BJ (cell line): ENCODE results near the gene ZSCAN12. TPM values are rescaled to one million over a fixed set of nuclear protein-coding genes. Genes with fewer than 3 reads are reported as not detected.
"Not testable (repeated sequence)": the region's sequence is repeated elsewhere in the genome, so short reads cannot be mapped to it uniquely, and the experiment has no call there.

Source experiments
- CTCF ChIA-PET: fragments of 350-600 bp; formaldehyde crosslinking; extraction: SDS; loops from one replicate; lab custom pipeline; 2021; ENCODE audit warnings: antibody characterized with exemption, inconsistent platforms; lab: Yijun Ruan, JAX
- POLR2A ChIA-PET: fragments of 300-600 bp; sonication (Branson Sonifier 250); formaldehyde crosslinking; extraction: SDS; loops from one replicate; lab custom pipeline; 2021; ENCODE audit warnings: antibody characterized with exemption; lab: Charles Lee
- DNase-seq: peaks from one replicate; pipeline ENCODE4 v3.0.0-alpha.2; 2011; ENCODE audit warnings: low read depth
- H3K27me3 ChIP-seq: 2 replicates; pipeline ENCODE4 v1.6.0; 2011; ENCODE audit warnings: low read length; ENCODE audit not compliant: control insufficient read depth, insufficient read depth
- H3K36me3 ChIP-seq: 2 replicates; pipeline ENCODE4 v1.5.1; 2011; ENCODE audit warnings: low read length; ENCODE audit not compliant: control insufficient read depth, insufficient read depth
- H3K4me3 ChIP-seq: 2 replicates; pipeline ENCODE4 v1.5.1; 2011; ENCODE audit warnings: low read depth, mild to moderate bottlenecking, control low read depth, low read length
- polyA plus RNA-seq: library from polyadenylated mRNA; depleted of rRNA; stranded (reverse); fragments of >200 nt; gene quantifications from 2 replicates; pipeline ENCODE4 v1.2.3, GENCODE V29; 2011
- TF ChIP-seq, protein P1 (sequence below): IDR thresholded peaks from 2 replicates; pipeline ENCODE4 v1.5.1; 2011; ENCODE audit warnings: low read depth, mild to moderate bottlenecking, control low read depth, inconsistent platforms, low read length, moderate library complexity; ENCODE audit not compliant: insufficient read depth

ZSCAN12 gene
- polyA plus RNA-seq, 1 experiment: 2.2 TPM

- no peak overlapping the region for H3K4me3 ChIP-seq
- H3K27me3 ChIP-seq: no peaks in the 10 kb centered on the region
- DNase-seq: no peak
- TF ChIP-seq, protein P1, sequence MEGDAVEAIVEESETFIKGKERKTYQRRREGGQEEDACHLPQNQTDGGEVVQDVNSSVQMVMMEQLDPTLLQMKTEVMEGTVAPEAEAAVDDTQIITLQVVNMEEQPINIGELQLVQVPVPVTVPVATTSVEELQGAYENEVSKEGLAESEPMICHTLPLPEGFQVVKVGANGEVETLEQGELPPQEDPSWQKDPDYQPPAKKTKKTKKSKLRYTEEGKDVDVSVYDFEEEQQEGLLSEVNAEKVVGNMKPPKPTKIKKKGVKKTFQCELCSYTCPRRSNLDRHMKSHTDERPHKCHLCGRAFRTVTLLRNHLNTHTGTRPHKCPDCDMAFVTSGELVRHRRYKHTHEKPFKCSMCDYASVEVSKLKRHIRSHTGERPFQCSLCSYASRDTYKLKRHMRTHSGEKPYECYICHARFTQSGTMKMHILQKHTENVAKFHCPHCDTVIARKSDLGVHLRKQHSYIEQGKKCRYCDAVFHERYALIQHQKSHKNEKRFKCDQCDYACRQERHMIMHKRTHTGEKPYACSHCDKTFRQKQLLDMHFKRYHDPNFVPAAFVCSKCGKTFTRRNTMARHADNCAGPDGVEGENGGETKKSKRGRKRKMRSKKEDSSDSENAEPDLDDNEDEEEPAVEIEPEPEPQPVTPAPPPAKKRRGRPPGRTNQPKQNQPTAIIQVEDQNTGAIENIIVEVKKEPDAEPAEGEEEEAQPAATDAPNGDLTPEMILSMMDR: no peak
- ChIA-PET CTCF (no interaction called here), POLR2A (no interaction called here)
- peaks cover 12% of the 10 kb centered on the region for H3K36me3 ChIP-seq
These were observed 38.6 kb downstream of the ZSCAN12 start for GRCh38 chr6:28360961-28361360.

GRCh38 chr6:28359562-28359961 is 40.0 kb downstream of the ZSCAN12 start:
- DNase-seq, H3K4me3 ChIP-seq, H3K36me3 ChIP-seq, POLR2A ChIA-PET, H3K27me3 ChIP-seq: not testable (repeated sequence)
- CTCF ChIA-PET: interaction anchor here (1.0 kb wide), 2 partner anchors 23 to 464 kb away, joined by 3 to 4 read pairs; no protein-coding TSS in a partner anchor

- Histone ChIP-seq H3K27me3 (no peaks in the 10 kb centered on the region), H3K4me3 (no peak overlapping the region), H3K36me3 (peaks cover 3% of the 10 kb centered on the region)
- ChIA-PET POLR2A (no interaction called here), CTCF (interaction anchor here (1.3 to 2.6 kb wide), 5 partner anchors 10 to 461 kb away, joined by 3 to 14 read pairs (median 9); no protein-coding TSS in a partner anchor)
- TF ChIP-seq, protein P1: no peak
- no peak for DNase-seq
These were observed 42.5 kb downstream of the ZSCAN12 start for GRCh38 chr6:28357036-28357435.

DNA sequence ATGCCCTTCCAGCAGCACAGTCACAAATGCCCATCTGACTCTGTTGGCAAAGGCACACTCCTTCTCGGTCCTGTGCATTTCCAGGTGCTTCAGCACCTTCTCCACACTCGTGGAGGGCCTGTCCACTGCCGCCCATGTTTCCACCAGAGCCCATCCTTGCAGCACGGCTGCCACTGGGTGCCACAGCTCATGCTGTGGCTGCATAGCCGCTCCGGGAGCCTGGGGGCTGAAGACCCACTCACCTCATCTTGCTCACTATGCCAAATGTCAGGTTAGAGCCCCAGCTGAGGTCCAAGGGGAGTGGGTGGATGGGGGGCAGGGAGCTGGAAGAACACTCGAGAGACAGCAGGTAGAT is 42.9 kb downstream of the ZSCAN12 start:
- no peak for DNase-seq
- TF ChIP-seq, protein P1: no peak
- Histone ChIP-seq H3K27me3 (no peaks in the 10 kb centered on the region), H3K4me3 (no peak overlapping the region), H3K36me3 (peaks cover 2% of the 10 kb centered on the region)
- ChIA-PET POLR2A (interaction anchor here (0.6 kb wide), 2 partner anchors 21 to 89 kb away, joined by 3 to 4 read pairs; no protein-coding TSS in a partner anchor), CTCF (interaction anchor here (0.8 to 2.6 kb wide), 31 partner anchors 8 to 461 kb away, joined by 3 to 14 read pairs (median 5); partner anchors contain the start of genes ZKSCAN4, ZKSCAN8, ZSCAN16 and ZSCAN26)

DNA sequence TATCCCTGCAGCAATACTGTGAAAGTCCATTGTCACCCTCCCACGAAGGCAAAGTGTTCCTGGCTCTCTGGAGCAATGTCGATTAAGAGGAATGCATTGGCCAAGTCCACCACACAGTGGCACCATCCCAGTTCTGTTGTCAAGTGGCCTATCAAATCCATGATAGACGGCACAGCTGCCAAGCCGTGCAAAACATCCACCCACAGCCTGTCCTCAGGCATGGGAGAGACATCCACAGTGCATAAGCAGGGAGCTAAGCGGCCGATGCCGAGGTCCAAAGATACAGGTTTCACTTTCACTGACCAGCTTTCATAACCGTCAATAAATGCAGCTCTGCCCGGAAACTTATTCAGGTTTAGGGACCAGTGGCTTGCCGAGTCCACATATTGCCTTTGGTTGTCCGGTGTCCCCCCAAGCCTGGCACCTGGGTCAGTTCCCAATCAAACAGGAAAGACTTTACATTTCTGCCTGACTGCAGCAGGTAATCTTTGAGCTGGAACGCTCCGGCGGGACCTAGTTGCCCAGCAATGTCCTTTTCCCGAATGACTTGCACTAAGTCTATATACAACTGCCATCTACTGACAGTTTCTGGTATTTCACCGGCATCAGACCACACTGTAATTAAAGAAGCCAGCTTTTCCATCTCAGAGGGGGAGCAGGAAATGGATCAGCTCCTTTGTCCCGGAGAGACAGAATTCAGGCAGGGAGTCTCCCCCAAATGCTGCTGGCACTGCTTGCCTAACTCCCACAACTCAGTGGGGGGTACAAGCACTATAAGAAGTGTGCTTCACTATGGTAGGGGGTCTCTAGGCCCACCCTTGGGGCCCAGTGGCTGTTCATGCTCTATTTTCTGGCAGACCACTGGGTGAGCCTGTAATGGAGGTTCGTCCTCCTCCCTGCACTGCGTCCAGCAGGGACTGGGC is 43.5 kb downstream of the ZSCAN12 start:
- POLR2A ChIA-PET: interaction anchor here (0.6 kb wide), 3 partner anchors 11 to 89 kb away, joined by 3 to 5 read pairs (median 4); no protein-coding TSS in a partner anchor
- CTCF ChIA-PET: interaction anchor here (0.6 to 2.6 kb wide), 35 partner anchors 9 to 460 kb away, joined by 3 to 14 read pairs (median 5); partner anchors contain the start of genes ZKSCAN4, ZKSCAN8, ZSCAN16 and ZSCAN26
- TF ChIP-seq, protein P1: peak; percentile 68
- Histone ChIP-seq H3K4me3 (peak overlapping the region; percentile 49), H3K36me3 (peaks cover 1% of the 10 kb centered on the region; the same call in 1 of the 2 replicates), H3K27me3 (no peaks in the 10 kb centered on the region)
- DNase-seq: peak; percentile 45
